GM21717 (cell line): Measurements from ENCODE around the gene CLSTN2.

Source experiments
- ATAC-seq: cut with Tn5 transposase; IDR thresholded peaks from one replicate; pipeline ENCODE4 v1.9.1; 2021; ENCODE audit warnings: mild to moderate bottlenecking, moderate library complexity; ENCODE audit not compliant: unreplicated experiment

Gene CLSTN2

DNA sequence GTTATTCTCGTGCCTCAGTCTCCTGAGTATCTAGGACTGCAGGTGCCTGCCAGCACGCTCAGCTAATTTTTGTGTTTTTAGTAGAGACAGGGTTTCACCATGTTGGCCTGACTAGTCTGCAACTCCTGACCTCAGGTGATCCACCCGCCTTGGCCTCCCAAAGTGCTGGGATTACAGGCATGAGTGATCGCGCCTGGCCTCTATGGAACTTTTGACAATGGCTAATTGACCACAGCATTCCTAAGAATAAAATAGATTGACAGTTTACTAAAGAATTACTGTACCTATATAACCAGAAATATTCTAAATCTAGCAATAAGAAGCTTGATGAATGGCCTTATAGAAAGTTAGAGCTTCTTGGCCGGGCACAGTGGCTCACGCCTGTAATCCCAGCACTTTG, 691.9 kb downstream of the CLSTN2 start:
- ATAC-seq, result no peak
